PFSK-1 (cell line): ENCODE results near the gene MYO9A.

Source experiments
- POLR2AphosphoS5 ChIP-seq: IDR thresholded peaks from 2 replicates; pipeline ENCODE4 v1.6.1; 2012; ENCODE audit warnings: low read depth, mild to moderate bottlenecking, control low read depth, low read length, moderate library complexity
- REST ChIP-seq, 2 experiments: IDR thresholded peaks; 2 replicates each; pipeline versions ENCODE4 v1.6.1 to v1.8.0; 2011 to 2012; ENCODE audit warnings: low read depth in 2 of 2, low read length in 2 of 2, control low read depth in 1 of 2, inconsistent platforms in 1 of 2, mild to moderate bottlenecking in 1 of 2, moderate library complexity in 1 of 2; ENCODE audit not compliant: insufficient read depth in 1 of 2
- SIN3A ChIP-seq: IDR thresholded peaks from 2 replicates; pipeline ENCODE4 v1.6.1; 2012; ENCODE audit warnings: mild to moderate bottlenecking, low read length, moderate library complexity, borderline replicate concordance; ENCODE audit not compliant: insufficient read depth
- TAF1 ChIP-seq: IDR thresholded peaks from 2 replicates; pipeline ENCODE4 v1.6.1; 2012; ENCODE audit warnings: low read length, control low read depth, borderline replicate concordance; ENCODE audit not compliant: insufficient read depth

GRCh38 chr15:72124218-72124617, 6.3 kb upstream of the MYO9A start:
- no peak for TF ChIP-seq REST (IDR thresholded peaks at IDR 0.05; ENCODE audit: insufficient read depth in 1 of 2, low read depth in 2 of 2, low read length in 2 of 2)
- TF ChIP-seq POLR2AphosphoS5 = no peak
- TF ChIP-seq TAF1 = no peak
- TF ChIP-seq SIN3A = no peak
